HG03103 (cell line): Measurements from ENCODE around the gene CTSK.
"Not testable (repeated sequence)": the region's sequence is repeated elsewhere in the genome, so short reads cannot be mapped to it uniquely, and the experiment has no call there.

Experiments
- ATAC-seq: cut with Tn5 transposase; IDR thresholded peaks from one replicate; pipeline ENCODE4 v1.9.1; 2021; ENCODE audit warnings: low read depth; ENCODE audit not compliant: unreplicated experiment

Gene CTSK

DNA sequence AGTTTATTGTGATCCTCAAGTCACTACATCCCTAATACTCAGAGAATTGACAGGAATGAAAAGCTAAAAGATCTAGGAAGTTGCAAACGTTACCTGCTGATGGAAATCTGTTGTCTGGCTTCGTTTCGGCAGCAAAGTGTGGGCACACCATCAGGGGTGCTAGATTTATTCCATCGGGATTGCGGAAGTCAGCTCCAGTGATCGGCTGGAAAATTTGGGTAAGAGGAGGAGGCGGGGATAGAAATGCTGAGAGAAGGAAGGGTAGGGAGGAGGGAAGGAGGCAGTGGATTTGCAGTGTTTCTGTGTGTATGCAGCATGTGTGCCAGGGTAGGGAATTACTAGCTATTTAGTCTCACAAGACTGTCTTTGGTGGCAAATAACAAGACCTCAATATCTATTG is at the start of gene CTSK:
Gene CTSK, minus strand, starts transcription at position 140 of the 400 bp plus-strand sequence. CDS start 1,455 bp downstream, outside the sequence.
- no peak for ATAC-seq

DNA sequence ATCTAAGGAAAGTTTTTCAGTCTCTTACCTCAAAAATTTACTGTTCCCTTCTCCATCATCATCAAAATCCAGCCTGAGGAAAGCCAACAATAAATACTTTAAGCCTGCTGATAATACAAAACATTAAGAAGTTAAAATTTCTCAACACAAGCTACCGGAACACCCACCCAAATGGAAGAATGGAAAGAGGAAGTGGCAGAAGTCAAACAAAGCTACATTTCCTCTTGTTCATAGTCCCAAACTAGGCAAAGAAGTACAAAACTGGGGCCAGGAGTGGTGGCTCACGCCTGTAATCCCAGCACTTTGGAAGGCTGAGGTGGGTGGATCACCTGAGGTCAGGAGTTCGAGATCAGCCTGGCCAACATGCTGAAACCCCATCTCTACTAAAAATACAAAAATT is 44.7 kb upstream of the CTSK start:
- not testable (repeated sequence) for ATAC-seq

DNA sequence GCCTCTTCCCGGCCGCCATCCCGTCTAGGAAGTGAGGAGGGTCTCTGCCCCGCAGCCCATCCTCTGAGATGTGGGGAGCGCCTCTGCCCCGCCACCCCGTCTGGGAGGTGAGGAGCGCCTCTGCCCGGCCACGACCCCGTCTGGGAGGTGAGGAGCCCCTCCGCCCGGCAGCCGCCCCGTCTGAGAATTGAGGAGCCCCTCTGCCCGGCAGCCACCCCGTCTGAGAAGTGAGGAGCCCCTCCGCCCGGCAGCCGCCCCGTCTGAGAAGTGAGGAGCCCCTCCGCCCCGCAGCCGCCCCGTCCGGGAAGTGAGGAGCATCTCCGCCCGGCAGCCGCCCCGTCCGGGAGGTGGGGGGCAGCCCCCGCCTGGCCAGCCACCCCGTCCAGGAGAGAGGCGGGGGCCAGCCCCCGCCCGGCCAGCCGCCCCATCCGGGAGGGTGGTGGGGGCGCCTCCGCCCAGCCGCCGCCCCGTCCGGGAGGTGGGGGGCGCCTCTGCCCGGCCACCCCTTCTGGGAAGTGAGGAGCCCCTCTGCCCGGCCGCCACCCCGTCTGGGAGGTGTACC is 42.8 kb upstream of the CTSK start:
- ATAC-seq, result not testable (repeated sequence)

DNA sequence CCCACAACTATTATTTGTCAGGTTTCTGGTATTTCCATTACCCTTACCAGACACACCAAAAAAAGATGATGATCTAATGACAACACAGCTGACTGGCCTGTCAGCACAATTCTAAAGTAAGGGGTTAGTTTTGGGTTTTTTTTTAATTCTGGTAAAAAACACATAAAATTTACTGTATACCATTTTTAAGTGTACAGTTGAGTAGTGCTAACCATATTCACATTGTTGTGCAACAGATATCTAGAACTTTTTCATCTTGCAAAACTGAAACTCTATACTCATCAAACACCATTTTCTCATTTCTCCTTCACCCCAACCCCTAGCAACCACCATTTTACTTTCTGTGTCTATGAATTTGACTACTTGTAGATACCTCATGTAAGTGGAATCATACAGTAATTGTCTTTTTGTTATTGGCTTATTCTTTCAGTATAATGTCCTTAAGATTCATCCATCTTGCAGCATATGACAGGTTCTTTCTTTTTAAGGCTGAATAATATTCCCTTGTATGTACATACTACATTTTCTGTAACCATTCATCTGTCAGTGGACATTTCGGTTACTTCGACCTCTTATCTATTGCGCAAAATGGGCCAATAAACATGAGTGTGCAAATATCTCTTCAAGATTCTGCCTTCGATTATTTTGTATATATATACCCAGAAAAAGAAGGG is 38.5 kb upstream of the CTSK start:
- ATAC-seq, result no peak

DNA sequence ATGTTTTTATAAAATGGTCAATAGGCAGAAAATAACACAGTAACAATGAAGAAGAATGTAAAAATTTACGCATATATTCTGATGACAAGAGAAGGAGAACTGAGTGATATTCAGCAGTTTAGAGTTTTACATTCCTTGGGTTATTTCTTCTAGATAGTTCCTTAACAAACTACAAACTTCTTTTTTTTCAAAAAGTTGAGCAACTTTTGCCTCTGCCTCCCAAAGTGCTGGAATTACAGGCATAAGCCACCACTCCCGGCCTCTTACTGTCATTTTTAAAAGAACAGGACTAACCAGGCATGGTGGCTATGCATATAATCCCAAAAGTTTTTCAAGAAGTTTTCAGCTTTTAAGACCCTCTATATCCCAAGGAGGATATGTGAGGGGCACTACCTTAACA is 35.4 kb upstream of the CTSK start:
- no peak for ATAC-seq

DNA sequence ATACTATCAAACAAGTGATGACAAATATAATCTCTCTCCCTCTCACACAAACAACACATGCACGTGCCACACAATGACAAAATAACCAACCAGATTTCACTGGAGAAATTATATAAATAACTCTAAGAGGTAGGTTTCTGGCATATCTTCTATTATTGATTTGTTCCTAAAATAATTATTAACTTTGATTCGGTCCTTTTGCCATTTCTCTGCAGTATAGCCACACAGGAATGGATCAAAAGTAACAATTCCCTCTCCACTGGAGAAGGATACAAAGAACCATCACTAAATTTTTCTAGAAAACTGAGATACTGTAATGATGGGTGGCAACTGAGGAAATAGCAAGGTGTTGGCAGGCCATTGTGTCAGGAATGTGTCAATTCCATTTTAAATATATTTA is 34.9 kb upstream of the CTSK start:
- ATAC-seq, result no peak

DNA sequence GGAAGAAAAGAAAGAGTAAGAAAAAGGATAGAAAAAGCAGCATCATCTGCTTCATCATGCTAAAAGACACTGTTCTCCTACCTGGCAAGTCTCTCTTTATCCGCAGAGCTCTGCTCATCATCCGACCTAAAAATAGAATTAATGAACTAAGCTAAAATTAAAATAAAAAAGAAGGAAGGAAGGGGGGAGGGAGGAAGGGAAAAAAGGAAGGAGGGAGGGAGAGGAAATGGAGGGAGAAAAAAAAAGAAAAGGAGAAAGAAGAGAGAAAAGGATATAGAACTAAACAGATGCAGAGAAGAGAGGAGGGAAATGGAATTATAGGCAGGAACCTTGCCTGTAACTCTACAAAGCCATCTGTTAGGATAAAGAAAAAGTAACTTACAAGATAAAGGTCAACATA is 34.3 kb upstream of the CTSK start:
- no peak for ATAC-seq

DNA sequence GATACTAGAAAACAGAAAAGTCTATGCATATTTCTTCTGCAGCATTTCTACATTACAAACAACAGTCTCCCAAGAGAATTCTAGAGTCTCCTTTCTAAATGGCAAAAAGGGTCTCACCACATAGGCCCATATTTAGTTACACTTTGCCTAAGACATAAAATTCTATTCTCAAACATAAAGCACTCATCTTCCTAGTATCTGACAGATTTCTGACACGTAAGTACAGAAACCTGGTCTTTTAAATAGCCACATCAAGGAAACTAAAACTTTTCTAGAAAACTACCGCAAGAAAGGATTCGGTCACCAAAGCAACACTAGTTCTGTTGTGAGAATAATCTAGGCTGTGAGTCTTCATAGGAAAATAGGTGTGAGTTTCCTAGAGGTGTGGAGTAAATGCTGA is 33.6 kb upstream of the CTSK start:
- ATAC-seq, result no peak

DNA sequence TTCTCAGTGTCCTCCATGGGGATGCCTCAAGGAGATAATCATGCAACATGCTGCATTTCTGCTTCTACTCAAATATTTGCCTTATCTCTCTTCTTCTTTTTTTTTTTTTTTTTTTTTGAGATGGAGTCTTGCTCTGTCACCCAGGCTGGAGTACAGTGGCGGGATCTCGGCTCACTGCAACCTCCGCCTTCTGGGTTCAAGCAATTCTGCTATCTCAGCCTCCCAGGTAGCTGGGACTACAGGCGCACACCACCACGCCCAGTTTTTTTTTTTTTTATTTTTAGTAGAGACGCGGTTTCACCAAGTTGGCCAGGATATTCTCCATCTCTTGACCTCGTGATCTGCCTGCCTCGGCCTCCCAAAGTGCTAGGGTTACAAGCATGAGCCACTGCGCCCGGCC is 32.8 kb upstream of the CTSK start:
- not testable (repeated sequence) for ATAC-seq

DNA sequence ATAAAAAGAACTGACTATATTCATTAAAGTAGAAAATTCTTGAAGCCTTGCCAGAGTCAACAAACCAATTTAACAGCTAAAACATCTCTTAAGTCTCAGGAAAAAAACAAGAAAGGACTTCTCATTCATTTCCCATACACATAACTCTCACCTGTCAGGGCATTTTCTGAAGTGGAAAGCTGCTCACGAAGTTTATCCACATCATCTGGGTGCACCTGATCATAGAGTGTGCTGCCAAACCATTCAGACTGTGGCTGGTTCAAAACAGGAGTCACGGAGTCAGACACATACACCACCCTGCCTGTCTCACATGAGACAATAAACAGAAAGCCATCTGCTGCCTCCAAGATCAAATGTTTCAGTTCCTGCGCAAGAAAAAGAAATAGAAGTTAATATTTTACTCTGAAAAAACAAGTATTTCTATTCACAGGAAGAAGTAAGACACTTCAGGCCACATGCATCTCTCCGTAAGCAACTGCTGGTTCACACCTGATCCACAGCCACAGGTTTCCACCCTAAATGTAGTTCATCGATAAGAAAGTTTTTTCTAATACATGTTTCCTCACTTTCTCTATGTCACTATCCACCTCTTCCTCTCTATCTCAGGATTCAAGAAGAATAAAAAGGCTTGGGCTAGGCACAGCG is 28.2 kb upstream of the CTSK start:
- ATAC-seq, result no peak

DNA sequence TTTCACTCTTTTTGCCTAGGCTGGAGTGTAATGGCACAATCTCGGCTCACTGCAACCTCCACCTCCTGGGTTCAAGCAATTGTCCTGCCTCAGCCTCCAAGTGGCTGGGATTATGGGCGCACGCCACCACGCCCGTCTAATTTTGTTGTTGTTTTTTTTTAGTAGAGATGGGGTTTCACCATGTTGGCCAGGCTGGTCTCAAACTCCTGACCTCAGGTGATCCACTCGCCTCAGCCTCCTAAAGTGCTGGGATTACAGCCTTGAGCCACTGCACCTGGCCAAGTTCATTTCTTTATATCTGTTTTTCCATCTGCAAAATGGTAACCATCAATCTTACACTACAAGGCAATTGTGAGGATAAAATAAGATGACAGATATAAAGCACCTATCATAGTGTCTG is 25.9 kb upstream of the CTSK start:
- not testable (repeated sequence) for ATAC-seq

DNA sequence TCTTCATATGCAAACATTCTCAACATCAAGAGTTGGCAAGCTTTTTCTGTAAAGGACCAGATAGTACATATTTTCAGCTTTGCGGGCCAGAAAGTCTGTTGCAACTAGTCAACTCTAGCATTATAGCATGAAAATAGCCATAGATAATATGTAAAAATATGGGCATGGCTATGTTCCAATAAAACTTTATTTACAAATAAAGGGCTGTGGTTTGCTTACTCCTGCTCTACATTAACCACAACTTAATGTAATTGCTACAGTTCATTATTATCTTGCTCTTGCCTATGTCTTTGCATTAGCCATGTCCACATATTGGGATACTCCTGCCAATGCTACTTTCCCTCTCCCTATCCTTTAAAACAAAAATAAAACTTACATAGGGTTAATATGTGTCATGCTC is 24.5 kb upstream of the CTSK start:
- no peak for ATAC-seq

DNA sequence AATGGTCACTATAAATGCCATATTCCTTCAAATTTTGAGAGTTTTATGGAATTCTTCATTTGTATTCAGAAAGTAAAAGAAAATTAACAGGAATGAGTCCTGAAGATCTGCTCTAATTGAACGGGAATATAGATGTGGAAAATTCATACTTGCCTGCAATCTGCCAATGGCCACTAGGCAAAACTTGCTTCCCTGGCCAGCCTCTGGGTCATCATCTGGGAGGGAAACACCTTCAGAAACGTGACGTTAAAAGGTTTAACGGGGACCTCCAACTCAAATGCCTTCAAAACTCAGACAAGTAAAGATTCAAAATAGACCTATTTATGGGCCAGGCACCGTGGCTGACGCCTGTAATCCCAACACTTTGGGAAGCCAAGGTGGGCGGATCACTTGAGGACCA is 21.7 kb upstream of the CTSK start:
- ATAC-seq, result no peak

DNA sequence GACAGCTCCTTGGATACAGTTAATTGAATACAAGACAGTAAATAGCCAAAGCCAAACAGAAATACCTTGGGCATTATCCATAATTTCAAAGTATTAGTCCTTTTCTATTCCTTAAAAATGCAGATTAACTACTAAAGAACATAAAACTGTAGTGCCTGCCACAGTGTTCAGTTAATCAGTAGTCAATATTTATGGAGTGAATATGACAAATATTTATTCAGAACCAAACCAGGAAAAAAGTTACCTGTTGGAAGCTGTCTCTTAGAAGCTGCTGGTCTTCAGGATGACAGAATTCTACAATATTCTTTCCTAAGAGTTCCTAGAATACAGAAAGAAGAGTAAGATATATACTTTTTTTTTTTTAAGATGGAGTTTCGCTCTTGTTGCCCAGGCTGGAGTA is 18.2 kb upstream of the CTSK start:
- no peak for ATAC-seq

DNA sequence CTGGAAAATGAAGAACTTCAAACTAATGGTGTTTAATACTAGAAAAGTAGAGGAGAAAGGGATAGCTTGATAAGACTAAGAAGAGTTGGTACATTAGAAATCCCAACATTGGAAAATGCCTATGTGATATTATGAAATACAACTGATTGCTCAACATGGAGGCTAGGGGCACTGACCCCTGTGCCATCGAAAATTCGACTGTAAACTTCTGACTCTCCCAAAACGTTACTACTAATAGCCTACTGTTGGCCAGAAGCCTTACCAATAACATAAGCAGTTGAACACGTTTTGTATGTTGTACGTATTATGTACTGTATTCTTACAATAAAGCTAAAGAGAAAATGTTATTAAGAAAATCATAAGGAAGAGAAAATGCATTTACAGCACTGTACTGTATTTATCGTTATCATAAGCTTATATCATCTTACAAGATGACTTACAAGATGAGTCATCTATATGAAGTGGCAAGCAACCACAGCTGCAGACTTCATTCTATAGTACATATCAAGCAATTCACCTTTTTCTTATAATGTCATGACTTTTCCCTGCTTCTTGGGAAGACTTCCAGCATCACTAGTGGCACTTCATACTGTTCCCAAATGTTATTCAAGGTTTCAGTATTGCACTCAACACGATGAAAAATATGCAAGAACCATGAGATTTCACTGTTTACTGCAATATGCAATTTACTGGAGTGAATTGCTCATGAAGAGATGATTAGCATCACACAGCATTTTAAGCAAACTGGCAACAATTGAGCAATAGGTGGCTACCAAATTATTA is 12.9 kb upstream of the CTSK start:
- ATAC-seq, result no peak

DNA sequence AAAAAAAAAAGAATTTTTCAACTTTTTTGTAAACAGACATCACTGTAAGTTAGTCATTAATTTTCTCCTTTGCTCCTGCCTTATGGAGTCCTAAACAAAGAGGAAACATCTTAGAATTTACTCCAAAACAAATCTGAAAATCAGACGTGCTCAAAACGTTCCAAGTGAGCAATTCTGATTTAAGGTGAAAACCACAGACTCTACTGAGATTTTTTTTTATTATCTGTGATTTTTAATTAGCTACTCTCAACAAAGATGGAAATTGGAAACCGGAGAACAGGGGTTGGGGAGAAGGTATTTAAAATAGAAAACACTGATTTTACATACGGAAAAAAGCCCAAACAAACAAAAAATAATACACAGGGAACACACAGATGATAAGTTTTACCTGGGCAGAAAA is 7.8 kb upstream of the CTSK start:
- ATAC-seq, result no peak

DNA sequence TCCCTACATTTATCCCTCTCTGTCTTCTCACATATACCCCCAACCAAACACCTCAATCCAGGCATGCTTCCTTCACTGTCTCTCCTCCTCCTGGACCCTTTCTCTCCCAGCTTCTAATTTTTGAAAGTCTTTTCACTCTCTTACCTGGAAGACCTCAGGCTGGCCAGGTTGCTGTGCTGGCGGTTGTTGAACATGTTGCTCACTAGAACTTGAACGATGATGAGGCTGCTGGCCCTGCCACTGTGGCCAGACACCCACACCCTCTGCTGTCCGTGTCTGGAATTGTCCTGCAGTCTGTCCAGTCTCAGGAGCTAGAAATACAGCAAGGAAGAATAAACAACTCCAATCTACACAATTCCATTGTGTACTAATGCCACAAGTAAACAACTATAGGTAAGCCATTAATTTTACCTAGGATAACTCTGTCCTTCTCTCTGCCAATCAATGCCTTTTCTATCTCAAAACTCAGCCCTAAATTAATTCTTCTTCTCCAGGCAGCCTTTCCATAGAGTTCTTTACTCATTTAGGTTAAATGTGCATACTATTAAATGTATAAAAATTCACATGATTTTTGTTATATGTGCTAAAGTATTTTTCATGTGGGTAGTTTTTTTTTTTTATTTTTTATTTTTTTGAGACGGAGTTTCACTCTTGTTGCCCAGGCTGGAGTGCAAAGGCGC is 5.1 kb upstream of the CTSK start:
- ATAC-seq, result no peak

DNA sequence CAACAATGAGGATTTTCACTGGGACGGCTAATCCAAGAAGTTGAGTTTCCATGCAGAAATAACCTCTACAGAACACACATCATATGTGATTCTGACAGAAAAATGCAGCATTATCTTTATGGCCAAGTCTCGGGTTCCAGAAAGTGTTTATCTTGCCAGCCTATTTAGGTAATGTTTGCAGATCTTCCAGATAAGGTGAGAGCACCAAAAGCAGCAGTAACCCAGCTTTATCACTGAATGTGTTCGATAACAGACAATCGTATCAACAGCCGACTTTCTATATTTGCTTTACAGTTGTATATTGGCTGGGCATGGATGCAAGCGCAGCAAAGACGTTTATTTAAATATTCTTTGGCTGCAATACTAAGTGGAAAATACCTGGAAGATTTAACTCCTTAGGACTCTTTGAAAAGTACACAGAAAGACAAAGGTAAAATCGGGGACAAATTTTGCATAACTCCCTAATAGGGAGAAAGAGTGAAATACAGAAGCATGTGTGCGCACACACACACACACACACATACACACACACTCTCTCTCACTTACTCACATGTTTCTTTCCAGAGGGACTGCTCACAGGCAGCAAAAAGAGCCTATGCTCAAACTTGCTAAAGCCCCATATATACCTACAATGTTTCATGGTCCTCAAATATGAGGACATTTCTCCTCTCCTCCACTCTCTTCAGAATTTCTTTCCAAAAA is 3.0 kb upstream of the CTSK start:
- no peak for ATAC-seq

DNA sequence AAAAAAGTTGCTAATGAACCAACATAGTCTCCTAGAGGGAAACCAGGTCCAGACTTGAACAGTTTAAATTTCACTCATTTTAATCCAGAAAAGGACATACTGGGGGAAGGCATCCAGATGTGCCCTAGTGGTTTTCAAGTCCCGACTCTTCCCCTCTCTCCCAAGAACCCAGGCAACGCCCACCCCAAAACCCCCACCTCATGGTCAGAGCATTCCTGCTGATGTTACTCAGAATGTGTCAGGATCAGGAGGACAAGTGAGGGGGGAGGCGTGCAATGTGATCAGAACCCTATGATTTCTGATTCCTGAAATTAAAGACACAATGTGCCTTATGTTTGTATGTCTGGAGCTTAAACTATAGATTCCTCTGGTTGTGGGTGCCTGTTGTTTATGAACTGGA is 1.6 kb upstream of the CTSK start:
- no peak for ATAC-seq

DNA sequence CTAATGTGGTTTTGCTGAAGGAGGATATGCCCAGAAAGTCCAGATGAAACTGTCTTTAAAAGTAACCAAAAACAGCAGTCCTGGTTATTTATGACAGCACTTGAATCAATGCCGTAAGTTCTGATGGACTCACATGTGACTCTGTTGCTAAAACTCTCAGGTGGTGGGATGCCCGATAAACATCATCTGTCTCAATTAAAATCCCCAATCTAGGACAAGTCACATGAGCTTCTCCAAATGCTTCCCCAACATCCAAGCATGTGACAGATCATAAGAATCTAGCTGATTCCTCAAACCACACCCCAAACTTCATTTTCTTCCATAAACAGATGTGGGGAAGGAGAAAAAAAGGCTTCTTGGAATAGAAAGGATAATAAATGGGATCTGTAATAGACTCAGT is 786 bp upstream of the CTSK start:
- no peak for ATAC-seq
